AG09319 (cell line): ENCODE measurements around the gene PARD3.

ENCODE experiments used
- DNase-seq: peaks from one replicate; pipeline ENCODE4 v3.0.0-alpha.2; 2010; ENCODE audit warnings: low read depth; ENCODE audit errors: extremely low read depth
- TF ChIP-seq, protein P1 (sequence below): IDR thresholded peaks from 2 replicates; pipeline ENCODE4 v1.5.1; 2011; ENCODE audit warnings: low read depth, mild to moderate bottlenecking, inconsistent platforms, low read length, moderate library complexity

Gene PARD3

DNA sequence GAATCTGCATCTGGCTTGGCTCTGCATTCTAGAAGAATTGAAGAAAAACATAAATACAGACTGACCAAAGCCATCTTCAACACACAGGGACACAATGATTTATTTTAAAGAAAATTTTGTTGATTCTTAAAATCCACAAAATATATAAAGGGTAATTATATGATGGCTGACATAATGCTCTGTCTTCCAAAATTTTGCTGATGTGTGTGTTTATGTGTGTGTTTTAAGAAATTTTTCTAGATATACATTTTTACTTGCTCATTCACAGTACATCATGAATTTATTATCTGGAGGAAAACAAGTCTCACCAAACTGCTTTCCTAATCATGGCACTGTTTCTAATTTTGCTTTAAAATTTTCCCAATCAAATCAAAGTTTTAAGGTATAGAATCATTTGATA, 442.6 kb downstream of the PARD3 start:
- TF ChIP-seq, protein P1, sequence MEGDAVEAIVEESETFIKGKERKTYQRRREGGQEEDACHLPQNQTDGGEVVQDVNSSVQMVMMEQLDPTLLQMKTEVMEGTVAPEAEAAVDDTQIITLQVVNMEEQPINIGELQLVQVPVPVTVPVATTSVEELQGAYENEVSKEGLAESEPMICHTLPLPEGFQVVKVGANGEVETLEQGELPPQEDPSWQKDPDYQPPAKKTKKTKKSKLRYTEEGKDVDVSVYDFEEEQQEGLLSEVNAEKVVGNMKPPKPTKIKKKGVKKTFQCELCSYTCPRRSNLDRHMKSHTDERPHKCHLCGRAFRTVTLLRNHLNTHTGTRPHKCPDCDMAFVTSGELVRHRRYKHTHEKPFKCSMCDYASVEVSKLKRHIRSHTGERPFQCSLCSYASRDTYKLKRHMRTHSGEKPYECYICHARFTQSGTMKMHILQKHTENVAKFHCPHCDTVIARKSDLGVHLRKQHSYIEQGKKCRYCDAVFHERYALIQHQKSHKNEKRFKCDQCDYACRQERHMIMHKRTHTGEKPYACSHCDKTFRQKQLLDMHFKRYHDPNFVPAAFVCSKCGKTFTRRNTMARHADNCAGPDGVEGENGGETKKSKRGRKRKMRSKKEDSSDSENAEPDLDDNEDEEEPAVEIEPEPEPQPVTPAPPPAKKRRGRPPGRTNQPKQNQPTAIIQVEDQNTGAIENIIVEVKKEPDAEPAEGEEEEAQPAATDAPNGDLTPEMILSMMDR = no peak
- DNase-seq = no peak

GRCh38 chr10:34370126-34370525, 445.0 kb downstream of the PARD3 start:
- no peak for DNase-seq
- TF ChIP-seq, protein P1 = no peak

DNA sequence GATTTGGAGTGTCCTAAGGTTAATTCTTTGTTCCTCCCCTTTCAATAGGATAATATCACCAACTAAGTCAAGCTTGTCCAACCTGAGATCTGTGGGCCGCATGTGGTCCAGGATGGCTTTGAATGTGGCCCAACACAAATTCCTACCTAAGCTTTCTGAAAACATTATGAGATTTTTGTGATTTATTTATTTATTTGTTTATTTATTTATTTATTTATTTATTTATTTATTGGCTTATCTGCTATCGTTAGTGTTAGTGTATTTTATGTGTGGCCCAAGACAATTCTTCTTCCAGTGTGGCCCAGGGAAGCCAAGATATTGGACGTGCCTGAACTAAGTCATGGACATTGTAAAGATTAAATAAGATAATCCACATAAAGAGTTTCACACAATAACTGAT, 446.0 kb downstream of the PARD3 start:
- TF ChIP-seq, protein P1 = no peak
- DNase-seq = no peak

DNA sequence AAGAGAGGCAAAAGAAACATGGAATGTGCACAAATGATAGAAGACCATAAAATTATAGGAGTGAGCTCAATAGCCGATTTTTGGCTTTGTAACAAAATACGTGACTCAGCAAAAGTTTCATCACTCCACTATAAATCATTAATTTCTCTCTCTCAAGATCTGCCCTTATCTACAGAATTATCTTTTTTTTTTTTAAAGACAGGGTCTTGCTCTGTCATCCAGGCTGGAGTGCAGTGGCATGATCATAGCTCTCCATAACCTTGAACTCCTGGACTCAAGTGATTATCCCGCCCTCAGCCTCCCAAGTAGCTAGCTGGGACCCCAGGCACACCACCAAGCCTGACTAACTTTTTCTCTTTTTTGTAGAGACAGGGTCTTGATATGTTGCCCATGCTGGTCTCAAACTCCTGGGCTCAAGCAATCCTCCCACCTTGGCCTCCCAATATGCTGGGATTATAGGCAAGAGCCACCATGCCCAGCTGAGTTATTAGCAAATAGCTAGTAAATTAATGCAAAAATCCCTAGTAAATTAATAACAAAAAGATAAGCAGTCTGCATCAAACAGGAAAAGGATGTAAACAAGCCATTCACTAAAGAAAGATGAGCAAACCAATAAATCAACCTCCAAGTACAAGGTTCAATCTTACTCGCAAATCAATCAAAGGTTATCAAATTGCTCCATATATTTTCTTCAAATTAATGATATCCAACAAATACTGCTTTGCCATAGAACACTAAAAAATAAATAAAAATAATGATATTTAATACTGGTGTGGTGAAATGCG, 450.7 kb downstream of the PARD3 start:
- no peak for DNase-seq
- TF ChIP-seq, protein P1 = no peak

DNA sequence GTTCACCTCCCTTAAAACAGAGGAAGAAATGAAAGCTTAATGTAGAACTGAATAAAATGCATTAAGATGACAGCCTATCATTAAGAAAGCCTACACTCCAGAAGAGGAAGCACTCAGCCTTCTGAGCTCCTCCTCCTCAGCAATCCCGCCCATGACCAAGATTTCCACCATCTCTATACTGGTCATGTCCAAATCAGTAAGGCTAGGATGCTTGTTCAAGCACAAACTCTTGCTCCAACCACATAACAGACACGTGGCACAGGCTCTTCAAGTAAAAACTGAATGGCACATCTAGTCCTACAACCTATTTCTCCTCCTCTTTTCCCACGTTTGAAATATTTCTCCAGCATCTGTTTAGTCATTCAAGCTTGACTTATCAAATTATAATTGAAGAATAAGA, 454.1 kb downstream of the PARD3 start:
- TF ChIP-seq, protein P1 = no peak
- no peak for DNase-seq

- DNase-seq = no peak
- TF ChIP-seq, protein P1 = no peak
Measured at GRCh38 chr10:34359435-34359813, 455.7 kb downstream of the PARD3 start.

DNA sequence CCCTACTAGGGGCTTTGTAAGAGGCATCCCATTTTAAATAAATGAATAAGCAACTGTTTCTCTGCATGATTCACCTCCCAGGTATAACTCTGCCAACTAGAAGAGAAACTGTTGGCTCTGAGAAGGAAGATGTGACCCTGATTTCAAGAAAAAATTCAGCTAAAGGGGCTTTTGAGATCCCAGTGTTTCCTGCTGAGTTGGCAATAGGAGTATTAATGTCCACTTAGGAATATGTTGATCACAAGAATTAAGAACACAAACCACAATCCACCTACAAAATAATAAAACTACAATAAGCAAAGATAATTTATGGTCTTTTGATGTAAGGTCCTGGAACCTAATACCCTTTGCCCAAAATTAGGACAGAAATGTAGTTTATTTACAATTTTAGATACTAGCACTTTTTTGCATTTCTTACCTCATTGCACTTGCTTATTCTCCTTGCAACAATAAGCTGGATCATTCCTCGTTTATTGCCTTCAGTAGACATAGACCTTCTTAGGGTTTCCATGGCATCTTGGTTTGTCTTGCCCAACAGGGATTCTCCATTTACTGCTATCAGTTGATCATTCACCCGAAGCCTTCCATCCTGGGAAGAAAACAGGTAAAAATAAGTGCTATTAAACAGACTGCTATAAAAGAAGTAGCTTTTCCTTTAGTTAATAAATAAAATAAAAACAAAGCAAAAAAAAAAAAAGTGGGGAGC, 456.2 kb downstream of the PARD3 start:
- TF ChIP-seq, protein P1 = no peak
- no peak for DNase-seq
